GM19035 (cell line): Measurements from ENCODE around the gene P4HA1.

ENCODE experiments used
- ATAC-seq: cut with Tn5 transposase; IDR thresholded peaks from one replicate; pipeline ENCODE4 v1.9.1; 2021; ENCODE audit not compliant: unreplicated experiment

Gene P4HA1

GRCh38 chr10:72981028-72981881, 115.4 kb downstream of the P4HA1 start:
- ATAC-seq = no peak

- ATAC-seq = no peak
Observed at GRCh38 chr10:72980348-72980747, 116.3 kb downstream of the P4HA1 start.

DNA sequence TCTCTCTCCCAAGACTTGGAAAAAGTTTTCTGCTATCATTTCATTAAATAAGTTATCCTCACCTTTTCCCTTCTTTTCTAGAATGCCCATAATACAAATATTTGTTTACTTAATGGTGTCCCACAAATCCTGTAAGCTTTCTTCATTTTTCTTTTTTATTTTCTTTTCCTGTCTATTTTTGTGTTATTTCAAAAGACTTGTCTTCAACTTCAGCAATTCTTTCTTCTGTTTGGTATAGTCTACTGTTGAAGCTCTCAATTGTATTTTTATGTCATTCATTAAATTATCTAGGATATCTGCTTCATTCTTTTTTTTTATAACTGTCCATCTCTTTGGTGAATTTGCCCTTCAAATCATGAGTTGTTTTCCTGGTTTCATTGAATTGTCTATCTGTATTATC, 117.0 kb downstream of the P4HA1 start:
- ATAC-seq = no peak

DNA sequence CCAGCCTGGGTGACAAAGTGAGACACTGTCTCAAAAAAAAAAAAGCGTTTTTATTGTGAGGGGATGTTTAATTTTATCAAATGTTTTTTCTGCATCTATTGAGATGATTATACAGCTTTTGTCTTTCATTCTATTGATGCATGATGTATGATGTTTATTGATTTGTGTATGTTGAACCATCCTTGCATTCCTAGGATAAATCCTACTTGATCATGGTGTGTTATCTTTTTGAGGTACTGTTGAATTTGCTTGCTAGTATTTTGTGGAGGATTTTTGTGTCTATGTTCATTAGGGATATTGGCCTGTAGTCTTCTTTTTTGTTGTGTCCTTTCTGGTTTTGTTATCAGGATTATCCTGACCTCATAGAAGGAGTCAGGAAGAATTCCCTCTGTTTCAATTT, 119.8 kb downstream of the P4HA1 start:
- no peak for ATAC-seq
